Astrocyte of the cerebellum (primary cell): ENCODE data around the gene OSR1.

Experiments used
- DNase-seq: peaks from one replicate; pipeline ENCODE4 v3.0.0-alpha.2; 2011; ENCODE audit warnings: low read depth
- H3K4me3 ChIP-seq: 2 replicates; pipeline ENCODE4 v1.5.1; 2011; ENCODE audit warnings: mild to moderate bottlenecking, low read depth, low read length, moderate library complexity
- in situ Hi-C: cut with HindIII; loops from 2 replicates; pipeline ENCODE4 v1.10.0; 2017; ENCODE audit warnings: low sequenced_read_pairs
- TF ChIP-seq, protein P1 (sequence below): IDR thresholded peaks from 2 replicates; pipeline ENCODE4 v1.5.1; 2012; ENCODE audit warnings: low read length, low read depth, moderate library complexity, mild to moderate bottlenecking; ENCODE audit errors: missing control alignments

OSR1 gene

DNA sequence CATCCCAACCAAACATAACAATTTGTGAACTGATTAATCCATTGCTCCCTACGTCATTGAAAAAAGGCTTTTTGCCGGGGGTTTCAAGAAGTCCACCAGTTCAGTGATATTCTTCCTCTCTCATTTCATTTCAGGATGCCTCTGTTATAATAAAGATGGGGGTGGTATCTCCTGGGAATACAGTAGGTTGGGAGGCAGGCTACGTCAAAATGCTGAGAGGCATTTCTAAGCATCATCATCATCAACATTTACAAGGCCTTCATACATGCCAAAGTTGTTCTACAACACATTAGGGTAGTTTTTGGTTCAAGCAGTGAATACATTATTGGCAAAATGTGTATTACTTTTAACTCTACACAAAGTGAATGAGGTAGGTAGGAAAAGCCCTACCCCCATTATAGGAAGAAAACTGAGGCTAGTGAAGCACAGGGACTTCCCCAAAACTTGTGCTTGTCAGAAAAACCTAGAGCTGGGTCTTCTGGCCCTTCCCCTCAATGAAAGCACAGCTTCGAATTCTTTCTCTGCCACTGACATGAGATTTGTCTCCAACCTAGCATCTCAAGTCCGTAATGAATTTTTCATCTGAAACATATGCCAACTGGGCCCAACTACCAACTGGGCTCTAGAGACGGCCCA is 11.3 kb downstream of the OSR1 start:
- in situ Hi-C loops: no loop called here
- peak overlapping the region; percentile 87 for H3K4me3 ChIP-seq
- DNase-seq: no peak
- TF ChIP-seq, protein P1, sequence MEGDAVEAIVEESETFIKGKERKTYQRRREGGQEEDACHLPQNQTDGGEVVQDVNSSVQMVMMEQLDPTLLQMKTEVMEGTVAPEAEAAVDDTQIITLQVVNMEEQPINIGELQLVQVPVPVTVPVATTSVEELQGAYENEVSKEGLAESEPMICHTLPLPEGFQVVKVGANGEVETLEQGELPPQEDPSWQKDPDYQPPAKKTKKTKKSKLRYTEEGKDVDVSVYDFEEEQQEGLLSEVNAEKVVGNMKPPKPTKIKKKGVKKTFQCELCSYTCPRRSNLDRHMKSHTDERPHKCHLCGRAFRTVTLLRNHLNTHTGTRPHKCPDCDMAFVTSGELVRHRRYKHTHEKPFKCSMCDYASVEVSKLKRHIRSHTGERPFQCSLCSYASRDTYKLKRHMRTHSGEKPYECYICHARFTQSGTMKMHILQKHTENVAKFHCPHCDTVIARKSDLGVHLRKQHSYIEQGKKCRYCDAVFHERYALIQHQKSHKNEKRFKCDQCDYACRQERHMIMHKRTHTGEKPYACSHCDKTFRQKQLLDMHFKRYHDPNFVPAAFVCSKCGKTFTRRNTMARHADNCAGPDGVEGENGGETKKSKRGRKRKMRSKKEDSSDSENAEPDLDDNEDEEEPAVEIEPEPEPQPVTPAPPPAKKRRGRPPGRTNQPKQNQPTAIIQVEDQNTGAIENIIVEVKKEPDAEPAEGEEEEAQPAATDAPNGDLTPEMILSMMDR: no peak

DNA sequence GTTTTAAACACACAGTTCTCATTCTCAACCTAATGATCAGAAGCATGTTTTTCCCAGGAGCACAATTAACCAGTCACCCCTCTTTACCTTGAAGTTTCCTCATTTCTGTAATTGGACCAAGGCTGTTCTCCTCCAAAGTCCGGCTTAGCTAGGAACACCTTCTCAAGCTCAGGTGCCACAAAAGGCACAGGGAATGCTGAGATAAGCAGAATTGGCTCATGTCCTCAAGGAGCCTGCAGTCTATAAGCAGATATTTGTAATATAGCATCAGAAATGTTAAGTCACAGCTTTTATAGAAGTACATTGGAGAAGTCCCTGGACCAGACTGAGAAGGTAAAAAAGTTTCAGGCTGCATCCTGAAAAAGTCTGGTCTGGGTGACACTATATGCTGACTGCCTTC is 20.7 kb downstream of the OSR1 start:
- in situ Hi-C loops: no loop called here
- TF ChIP-seq, protein P1: no peak
- no peak for DNase-seq
- H3K4me3 ChIP-seq: no peak overlapping the region

DNA sequence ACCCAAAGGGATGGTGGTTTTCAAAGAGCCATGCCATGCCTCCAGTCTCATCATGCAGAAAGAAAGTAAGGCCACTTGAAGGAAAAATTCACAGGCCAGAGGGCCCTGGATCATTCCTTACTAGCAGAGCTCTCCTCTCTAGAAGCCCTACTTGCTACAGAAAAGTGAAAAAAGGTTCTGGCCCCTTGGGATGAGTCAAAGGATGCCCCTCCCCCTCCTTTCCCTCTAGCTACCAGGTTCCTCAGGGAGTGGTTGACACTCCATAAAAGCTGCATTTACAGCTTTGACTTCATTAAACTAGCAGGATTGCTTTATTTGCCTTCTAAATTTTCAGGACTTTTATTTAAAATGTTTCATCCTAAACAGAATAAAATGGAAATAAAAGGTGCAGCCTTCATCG is 21.2 kb downstream of the OSR1 start:
- DNase-seq: no peak
- in situ Hi-C loops: no loop called here
- no peak overlapping the region for H3K4me3 ChIP-seq
- TF ChIP-seq, protein P1: no peak

DNA sequence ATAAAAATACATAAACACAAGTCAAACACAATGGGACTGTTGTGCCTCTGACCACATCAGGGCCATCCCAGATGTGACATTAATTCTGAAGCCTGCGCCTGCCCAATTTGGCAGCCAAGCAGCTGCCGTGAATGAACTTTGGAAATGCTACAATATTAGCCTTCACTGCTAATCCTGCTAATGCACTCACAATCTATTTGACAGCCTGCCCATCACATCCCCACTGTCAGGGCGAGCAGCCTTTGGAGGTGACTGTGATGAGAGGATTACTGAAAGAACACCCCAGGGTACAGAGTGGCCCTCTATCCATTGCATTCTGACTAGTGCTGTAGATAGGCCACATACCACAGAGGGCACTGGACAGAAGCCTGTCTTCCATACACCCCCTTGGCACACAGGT is 21.6 kb downstream of the OSR1 start:
- in situ Hi-C loops: no loop called here
- DNase-seq: no peak
- no peak overlapping the region for H3K4me3 ChIP-seq
- TF ChIP-seq, protein P1: no peak

DNA sequence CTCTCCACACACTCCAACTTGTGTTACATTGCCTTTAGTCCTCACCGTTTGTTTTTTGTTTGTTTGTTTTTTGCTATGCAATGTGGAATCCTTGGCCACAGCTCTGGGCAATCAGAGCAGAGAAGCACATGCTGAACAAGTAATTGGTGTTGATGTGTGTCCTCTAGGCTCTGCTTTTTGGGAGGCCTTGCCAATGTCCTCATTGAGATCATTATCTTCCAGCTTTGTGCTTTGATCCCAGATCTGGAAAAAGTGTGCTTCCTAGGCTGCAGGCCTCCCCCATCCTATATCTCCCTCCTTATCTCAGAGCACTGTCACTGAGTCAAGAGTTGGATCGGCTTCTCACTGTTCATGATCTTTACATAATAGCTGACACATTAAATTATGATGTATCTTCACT is 25.9 kb downstream of the OSR1 start:
- in situ Hi-C loops: no loop called here
- TF ChIP-seq, protein P1: no peak
- DNase-seq: no peak
- no peak overlapping the region for H3K4me3 ChIP-seq

DNA sequence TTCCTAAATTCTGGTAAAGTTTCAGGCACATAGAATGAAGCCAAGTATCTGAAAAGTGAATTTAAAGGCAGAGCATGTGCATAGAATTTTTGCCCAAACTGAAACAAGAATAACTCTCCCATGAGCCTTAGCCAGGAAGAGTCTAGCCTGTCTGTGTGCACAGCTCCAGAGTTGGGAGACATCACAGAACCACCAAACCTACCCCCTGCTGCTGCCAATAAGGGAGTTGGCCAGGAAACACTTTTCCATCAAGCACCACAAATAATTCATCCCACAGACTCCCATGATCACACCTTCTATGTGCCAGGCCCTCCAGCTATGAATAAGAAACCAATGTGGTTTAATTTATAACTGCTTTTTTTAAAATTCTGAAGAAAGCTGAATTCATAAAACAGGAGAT is 27.0 kb downstream of the OSR1 start:
- no peak for DNase-seq
- in situ Hi-C loops: no loop called here
- TF ChIP-seq, protein P1: no peak
- no peak overlapping the region for H3K4me3 ChIP-seq
